ENCODE measurements around the gene ACSS2.

ACSS2 gene, protein sequence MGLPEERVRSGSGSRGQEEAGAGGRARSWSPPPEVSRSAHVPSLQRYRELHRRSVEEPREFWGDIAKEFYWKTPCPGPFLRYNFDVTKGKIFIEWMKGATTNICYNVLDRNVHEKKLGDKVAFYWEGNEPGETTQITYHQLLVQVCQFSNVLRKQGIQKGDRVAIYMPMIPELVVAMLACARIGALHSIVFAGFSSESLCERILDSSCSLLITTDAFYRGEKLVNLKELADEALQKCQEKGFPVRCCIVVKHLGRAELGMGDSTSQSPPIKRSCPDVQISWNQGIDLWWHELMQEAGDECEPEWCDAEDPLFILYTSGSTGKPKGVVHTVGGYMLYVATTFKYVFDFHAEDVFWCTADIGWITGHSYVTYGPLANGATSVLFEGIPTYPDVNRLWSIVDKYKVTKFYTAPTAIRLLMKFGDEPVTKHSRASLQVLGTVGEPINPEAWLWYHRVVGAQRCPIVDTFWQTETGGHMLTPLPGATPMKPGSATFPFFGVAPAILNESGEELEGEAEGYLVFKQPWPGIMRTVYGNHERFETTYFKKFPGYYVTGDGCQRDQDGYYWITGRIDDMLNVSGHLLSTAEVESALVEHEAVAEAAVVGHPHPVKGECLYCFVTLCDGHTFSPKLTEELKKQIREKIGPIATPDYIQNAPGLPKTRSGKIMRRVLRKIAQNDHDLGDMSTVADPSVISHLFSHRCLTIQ

DNA sequence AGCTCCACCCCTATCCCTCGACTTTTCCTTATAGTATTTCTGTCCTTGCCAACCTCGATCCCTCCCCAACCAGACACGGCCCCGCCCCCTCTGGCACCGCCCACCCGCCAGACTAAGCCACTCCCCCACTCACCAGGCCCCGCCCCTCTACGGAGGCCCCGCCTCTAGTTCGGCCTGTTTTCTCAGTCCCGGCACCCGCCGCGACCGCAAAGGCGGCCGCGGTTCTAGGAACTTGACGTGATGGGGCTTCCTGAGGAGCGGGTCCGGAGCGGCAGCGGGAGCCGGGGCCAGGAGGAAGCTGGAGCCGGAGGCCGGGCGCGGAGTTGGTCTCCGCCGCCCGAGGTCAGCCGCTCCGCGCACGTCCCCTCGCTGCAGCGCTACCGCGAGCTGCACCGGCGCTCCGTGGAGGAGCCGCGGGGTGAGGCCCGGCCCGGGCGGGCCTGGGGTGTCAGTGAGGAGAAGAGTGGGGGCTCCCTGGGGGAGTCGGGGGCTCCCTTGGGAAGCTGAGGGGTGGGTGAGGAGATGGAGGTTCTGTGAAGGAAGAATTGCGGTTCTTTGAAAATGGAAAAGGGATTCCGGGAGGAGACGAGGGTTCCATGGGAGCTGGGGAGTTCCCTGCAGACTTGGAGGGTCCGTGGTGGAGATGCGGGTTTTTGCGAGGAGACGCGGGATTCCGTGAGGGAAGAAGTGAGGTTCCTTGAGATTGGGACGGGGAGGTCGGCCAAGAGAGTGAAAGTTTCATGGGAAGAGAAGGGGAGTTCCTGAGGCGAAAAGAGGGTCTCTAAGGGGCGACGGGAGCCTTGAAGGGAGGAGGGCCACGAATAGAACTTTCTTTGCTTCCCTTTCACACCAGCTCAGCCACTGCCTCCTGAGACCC, at the start of gene ACSS2:
ACSS2 (plus strand) TSS at position 207 of the 877 bp plus-strand sequence; CDS start at position 241, 34 bp downstream.
- DNase-seq, result no peak

GRCh38 chr20:34829191-34829590, 47.2 kb upstream of the ACSS2 start:
- no peak for DNase-seq

DNA sequence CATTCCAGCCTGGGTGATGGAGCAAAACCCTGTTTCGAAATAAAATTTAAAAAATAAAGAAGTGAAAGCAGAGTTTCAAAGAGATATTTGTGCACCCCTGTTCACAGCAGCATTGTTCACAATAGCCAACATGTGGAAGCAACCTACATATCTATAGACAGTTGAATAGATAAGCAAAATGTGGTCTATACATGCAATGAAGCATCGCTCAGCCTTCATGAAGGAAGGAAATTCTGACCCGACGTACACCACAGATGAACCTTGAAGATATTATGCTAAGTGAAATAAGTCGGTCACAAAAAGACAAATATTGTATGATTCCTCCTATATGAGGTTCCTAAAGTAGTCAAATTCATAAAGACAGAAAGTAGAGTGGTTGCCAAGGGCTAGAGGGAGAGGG, 44.5 kb upstream of the ACSS2 start:
- DNase-seq, result peak; percentile 47

GRCh38 chr20:34834459-34834893, 41.9 kb upstream of the ACSS2 start:
- peak; percentile 68 for DNase-seq

DNA sequence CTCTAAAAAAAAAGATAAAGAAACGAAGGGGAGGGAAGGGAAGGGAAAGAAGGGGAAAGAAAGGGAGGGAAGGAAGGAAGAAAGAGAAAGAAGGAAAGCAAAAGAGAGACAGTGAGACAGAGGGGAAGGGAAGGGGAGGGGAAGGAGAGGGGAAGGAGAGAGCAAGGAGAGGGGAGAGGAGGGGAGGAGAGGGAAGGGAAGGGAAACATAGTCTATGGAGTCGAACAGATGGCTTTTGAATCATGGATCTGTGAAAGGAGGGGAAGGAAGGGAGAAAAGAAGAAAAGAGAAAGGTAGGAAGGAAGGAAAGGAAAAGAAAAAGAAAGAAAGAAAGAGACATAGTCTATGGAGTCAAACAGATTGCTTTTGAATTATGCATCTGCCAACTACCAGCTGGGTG, 34.3 kb upstream of the ACSS2 start:
- DNase-seq, result no peak

GRCh38 chr20:34843421-34843820, 33.0 kb upstream of the ACSS2 start:
- no peak for DNase-seq

GRCh38 chr20:34848597-34848996, 27.8 kb upstream of the ACSS2 start:
- no peak for DNase-seq

DNA sequence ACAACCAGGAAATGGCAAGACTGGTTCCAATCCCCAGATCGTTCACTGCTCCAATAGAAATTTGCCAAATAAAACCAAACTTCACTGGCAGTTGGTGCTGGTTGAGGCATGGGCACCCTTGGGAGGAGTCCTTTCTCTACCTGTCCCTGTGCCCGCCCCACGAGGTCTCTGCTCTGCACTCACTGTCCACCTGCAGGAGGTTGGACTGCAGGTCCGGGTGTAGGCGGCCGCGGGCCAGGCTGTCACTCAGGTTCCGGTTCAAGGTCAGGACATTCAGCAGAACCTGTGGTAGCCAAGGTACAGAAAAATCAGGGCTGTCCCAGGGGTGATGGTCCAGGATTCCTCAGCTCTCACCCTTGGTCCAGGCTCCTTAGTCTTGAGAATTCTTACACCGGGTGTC, 26.6 kb upstream of the ACSS2 start:
- DNase-seq, result no peak

- DNase-seq, result no peak
Observed at GRCh38 chr20:34850969-34851368, 25.4 kb upstream of the ACSS2 start.

- DNase-seq, result no peak
Observed at GRCh38 chr20:34852298-34852697, 24.1 kb upstream of the ACSS2 start.

DNA sequence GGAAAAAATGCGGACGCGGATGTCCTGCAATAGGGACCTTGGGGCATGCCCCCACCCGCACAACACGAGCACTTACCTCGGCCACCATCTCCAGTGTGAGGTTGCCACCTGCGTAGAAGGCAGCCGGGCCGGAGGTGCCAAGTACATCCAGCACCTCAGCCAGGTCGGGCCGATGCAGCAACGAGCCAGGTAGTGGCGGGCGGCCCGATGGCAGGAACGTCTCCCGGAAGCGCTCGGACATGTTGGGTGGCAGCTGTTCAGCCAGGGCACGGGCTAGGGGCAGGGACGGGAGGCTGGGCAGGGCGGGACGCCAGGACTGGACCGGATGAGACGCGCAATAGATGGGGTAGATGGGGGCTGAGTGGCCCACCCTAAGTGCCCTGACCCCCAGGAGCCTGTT, 17.0 kb upstream of the ACSS2 start:
- DNase-seq, result no peak

- no peak for DNase-seq
Observed at GRCh38 chr20:34859826-34860545, 16.4 kb upstream of the ACSS2 start.

- DNase-seq, result no peak
Observed at GRCh38 chr20:34861386-34862084, 14.9 kb upstream of the ACSS2 start.

- no peak for DNase-seq
Observed at GRCh38 chr20:34862724-34863123, 13.7 kb upstream of the ACSS2 start.

DNA sequence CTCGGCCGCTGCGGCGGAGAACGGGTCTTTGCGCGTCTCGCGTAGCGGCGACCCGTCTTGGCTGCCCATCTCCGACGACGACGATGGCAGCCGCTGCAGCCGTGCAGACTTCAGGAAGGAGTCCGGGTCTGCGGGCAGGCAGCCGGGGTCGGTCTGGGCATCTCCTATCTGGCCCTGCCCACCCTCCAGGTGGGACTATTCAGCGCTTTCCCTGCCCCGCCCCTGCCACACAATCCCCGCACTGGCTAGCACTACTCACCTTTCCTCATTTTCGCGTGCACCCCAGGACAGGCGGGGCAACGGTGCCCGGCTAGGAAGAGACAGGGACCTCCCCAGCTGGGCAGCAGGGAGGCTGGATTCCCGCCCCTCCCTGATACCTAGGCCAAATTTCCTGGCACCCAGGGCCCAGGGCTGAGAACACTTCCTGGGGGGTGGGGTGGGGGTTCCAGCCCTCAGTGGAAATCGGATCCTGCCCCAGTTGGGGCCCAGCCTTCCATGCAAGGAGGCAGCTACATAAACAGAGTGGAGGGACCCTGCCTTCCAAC, 12.9 kb upstream of the ACSS2 start:
- no peak for DNase-seq

DNA sequence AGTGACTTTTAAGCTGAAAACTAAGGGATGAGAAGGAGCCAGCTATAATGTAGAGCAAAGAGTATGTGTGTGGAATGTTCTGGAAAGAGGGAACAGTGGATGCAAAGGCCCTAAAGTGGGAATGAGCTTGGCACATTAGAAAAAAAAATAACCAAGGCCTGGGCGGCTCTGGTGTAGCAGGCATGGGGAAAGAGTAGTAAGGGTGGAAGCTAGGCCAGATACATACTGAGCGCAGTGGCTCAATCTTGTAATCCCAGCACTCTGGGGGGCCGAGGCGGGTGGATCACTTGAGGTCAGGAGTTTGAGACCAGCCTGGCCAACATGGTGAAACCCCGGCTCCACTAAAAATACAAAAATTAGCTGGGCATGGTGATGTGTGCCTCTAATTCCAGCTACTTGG, 12.2 kb upstream of the ACSS2 start:
- no peak for DNase-seq

GRCh38 chr20:34871320-34871926, 5.0 kb upstream of the ACSS2 start:
- DNase-seq, result no peak

- DNase-seq, result no peak
Observed at GRCh38 chr20:34871966-34872621, 4.3 kb upstream of the ACSS2 start.

- DNase-seq, result peak; percentile 70
Observed at GRCh38 chr20:34872622-34873224, 3.7 kb upstream of the ACSS2 start, which contains the start of gene GGT7. TSS of gene GGT7 (minus strand) at chr20:34872856. CDS start at chr20:34872815, 41 bp downstream.

DNA sequence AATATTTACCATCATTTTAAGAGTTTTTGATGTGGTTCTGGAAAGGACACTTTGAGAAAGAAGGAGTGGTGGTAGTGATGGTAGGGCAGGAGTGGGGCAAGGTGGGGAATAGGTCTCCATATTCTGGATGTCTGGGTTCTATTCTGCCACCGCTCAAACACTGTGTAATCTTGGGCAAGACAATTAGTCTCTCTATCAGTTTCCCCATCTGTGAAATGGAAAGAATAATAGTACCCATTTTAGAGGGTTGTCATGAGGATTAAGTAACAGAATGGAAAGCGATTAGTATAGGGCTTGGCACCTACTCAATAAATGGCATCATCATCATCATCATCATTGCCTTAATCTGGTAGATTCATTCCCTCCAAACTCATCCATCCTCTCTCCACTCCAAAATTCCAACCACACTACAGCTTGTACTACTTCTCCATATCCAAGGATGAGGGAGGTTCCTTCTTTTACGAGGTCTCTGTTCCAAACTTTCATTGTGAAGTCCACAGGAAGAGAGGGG, 2.8 kb upstream of the ACSS2 start:
- no peak for DNase-seq

Measured in hematopoietic multipotent progenitor cell treated with erythropoietin and hydrocortisone succinate and interleukin-3 and kit ligand, for 8 days (in vitro differentiated cells).